ENCODE data around the gene CGA.

DNA sequence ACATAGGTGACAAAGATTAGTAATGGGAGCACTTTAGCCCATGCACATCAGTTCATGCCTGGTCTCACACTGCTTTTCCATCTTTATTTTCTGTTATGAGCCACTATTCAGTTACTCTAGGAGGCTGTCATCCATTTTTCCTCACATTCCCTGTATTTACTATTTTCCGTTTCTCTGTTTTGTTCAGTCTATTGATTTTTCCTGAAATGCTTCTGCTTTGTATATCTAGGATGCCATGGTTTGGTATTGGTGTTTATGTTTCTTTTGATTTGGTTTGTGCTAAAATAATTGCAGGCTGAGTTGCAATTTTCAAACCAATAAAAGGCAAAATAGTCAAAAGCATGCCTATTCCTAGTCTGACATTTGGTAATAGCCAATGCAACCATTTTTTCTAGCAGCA is 31.6 kb upstream of the CGA start:
- TF ChIP-seq, protein P1, sequence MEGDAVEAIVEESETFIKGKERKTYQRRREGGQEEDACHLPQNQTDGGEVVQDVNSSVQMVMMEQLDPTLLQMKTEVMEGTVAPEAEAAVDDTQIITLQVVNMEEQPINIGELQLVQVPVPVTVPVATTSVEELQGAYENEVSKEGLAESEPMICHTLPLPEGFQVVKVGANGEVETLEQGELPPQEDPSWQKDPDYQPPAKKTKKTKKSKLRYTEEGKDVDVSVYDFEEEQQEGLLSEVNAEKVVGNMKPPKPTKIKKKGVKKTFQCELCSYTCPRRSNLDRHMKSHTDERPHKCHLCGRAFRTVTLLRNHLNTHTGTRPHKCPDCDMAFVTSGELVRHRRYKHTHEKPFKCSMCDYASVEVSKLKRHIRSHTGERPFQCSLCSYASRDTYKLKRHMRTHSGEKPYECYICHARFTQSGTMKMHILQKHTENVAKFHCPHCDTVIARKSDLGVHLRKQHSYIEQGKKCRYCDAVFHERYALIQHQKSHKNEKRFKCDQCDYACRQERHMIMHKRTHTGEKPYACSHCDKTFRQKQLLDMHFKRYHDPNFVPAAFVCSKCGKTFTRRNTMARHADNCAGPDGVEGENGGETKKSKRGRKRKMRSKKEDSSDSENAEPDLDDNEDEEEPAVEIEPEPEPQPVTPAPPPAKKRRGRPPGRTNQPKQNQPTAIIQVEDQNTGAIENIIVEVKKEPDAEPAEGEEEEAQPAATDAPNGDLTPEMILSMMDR (IDR thresholded peaks at IDR 0.05; ENCODE audit: low read depth, low read length, poor library complexity, severe bottlenecking), result no peak
- TF ChIP-seq EZH2phosphoT487 (IDR thresholded peaks at IDR 0.05; ENCODE audit: borderline replicate concordance, low read length), result no peak
